SH-SY5Y (cell line): ENCODE results near the gene GLIPR1L2.

Experiments used
- GATA2 ChIP-seq: IDR thresholded peaks from 2 replicates; pipeline ENCODE4 v1.6.1; 2011; ENCODE audit warnings: mild to moderate bottlenecking, low read depth, low read length
- GATA3 ChIP-seq: IDR thresholded peaks from 2 replicates; pipeline ENCODE4 v1.6.1; 2011; ENCODE audit warnings: low read depth, mild to moderate bottlenecking, low read length, moderate library complexity

GRCh38 chr12:75439048-75439447 lies 48.2 kb downstream of the GLIPR1L2 start:
- TF ChIP-seq GATA3 (no peak), GATA2 (no peak)
